ENCODE measurements around the gene SORCS1. TPM values are rescaled to one million over a fixed set of nuclear protein-coding genes. Genes with fewer than 3 reads are reported as not detected.

Gene SORCS1
- total and polyA plus RNA-seq, 2 of the 8 experiments (the other 6 are each of a cell fraction or from before 2014, with no cell fraction given) = 4.1 to 4.6 TPM

GRCh38 chr10:106996510-106996909, 168.0 kb downstream of the SORCS1 start:
- H3K79me1 ChIP-seq (ENCODE audit: low read depth, low read length) = no peaks in the 10 kb centered on the region
- no peak for DNase-seq (ENCODE audit: low read depth in 1 of 2, low spot score in 2 of 2)

More at GRCh38 chr10:106996510-106996909, 168.0 kb downstream of the SORCS1 start:
- Histone ChIP-seq H3K4me3 (ENCODE audit: extremely low read depth in 1 of 4, insufficient read depth in 2 of 4, low read depth in 3 of 4, low read length in 4 of 4) (no peak overlapping the region), H2AFZ (ENCODE audit: low read length) (no peak overlapping the region), H4K91ac (replicated peaks; ENCODE audit: insufficient read length, low read length) (no peak overlapping the region), H4K20me1 (replicated peaks in 1 of 2; ENCODE audit: control insufficient read depth in 1 of 2, insufficient read depth in 2 of 2, low read length in 2 of 2) (no peaks in the 10 kb centered on the region), H3K4me1 (replicated peaks in 1 of 4; ENCODE audit: control insufficient read depth in 3 of 4, insufficient read depth in 4 of 4, low read length in 3 of 4) (no peaks in the 10 kb centered on the region; a peak in 1 of 7 replicates), H4K5ac (ENCODE audit: insufficient read length, low read depth, low read length) (no peak overlapping the region), H3K56ac (replicated peaks; ENCODE audit: insufficient read length, low read depth, low read length) (no peak overlapping the region), H3K9me3 (ENCODE audit: insufficient read depth in 2 of 2, low read depth in 1 of 2, low read length in 1 of 2) (no peaks in the 10 kb centered on the region), H3K4me2 (ENCODE audit: insufficient read depth in 1 of 2, low read depth in 2 of 2, low read length in 2 of 2) (no peak overlapping the region), H2BK120ac (replicated peaks; ENCODE audit: low read depth, low read length) (no peak overlapping the region), H2BK12ac (ENCODE audit: low read depth, low read length) (no peak overlapping the region), H2BK5ac (ENCODE audit: low read depth, low read length) (no peak overlapping the region), H2BK20ac (ENCODE audit: low read length) (no peak overlapping the region), H3K36me3 (ENCODE audit: control insufficient read depth in 2 of 4, insufficient read depth in 4 of 4, low read length in 3 of 4) (no peaks in the 10 kb centered on the region), H2AK5ac (ENCODE audit: low read depth, low read length) (no peak overlapping the region), H4K8ac (ENCODE audit: extremely low read depth, insufficient read depth, low read length) (no peak overlapping the region), H3K27ac (ENCODE audit: low read depth, low read length) (no peak overlapping the region), H2BK15ac (ENCODE audit: low read length) (no peak overlapping the region), H3K4ac (replicated peaks; ENCODE audit: insufficient read length, low read depth, low read length) (no peak overlapping the region), H3K14ac (ENCODE audit: insufficient read length) (no peak overlapping the region), H3K79me2 (ENCODE audit: control insufficient read depth in 1 of 2, insufficient read depth in 2 of 2, low read length in 2 of 2) (no peaks in the 10 kb centered on the region), H3K23ac (ENCODE audit: insufficient read length) (no peak overlapping the region), H3K23me2 (ENCODE audit: low read depth, low read length) (no peaks in the 10 kb centered on the region), H3K18ac (ENCODE audit: extremely low read depth, low read length) (no peak overlapping the region), H3K27me3 (replicated peaks in 1 of 4; ENCODE audit: control insufficient read depth in 3 of 4, extremely low read depth in 1 of 4, insufficient read depth in 3 of 4, low read length in 3 of 4) (peaks cover 0 to 1% (median 0%) of the 10 kb centered on the region in 4 experiments; a peak in 1 of 7 replicates), H3K9ac (replicated peaks in 1 of 4; ENCODE audit: extremely low read depth in 1 of 4, low read depth in 3 of 4, low read length in 3 of 4) (no peak overlapping the region)
- TF ChIP-seq HDAC2 (IDR thresholded peaks at IDR 0.05; ENCODE audit: borderline replicate concordance in 1 of 2, low read depth in 2 of 2, low read length in 2 of 2) (no peak), SUZ12 (IDR thresholded peaks at IDR 0.05; ENCODE audit: low read length) (no peak), CBX5 (IDR thresholded peaks at IDR 0.05; ENCODE audit: low read depth, low read length) (no peak), HDAC6 (IDR thresholded peaks at IDR 0.05; ENCODE audit: low read depth, low read length) (no peak), RAD21 (IDR thresholded peaks at IDR 0.05 in 1 of 2, conservative IDR thresholded peaks at IDR 0.05 in 1 of 2; ENCODE audit: low read depth in 2 of 2, low read length in 2 of 2) (no peak), ASH2L (IDR thresholded peaks at IDR 0.05; ENCODE audit: low read length) (no peak), CBX8 (IDR thresholded peaks at IDR 0.05; ENCODE audit: borderline replicate concordance, low read depth, low read length) (no peak), SP2 (IDR thresholded peaks at IDR 0.05; ENCODE audit: low read length) (no peak), CHD1 (IDR thresholded peaks at IDR 0.05; ENCODE audit: low read depth, low read length) (no peak), RNF2 (IDR thresholded peaks at IDR 0.05; ENCODE audit: borderline replicate concordance, low read depth, low read length, missing control alignments, poor library complexity, severe bottlenecking) (no peak), SIX5 (IDR thresholded peaks at IDR 0.05; ENCODE audit: low read depth, low read length) (no peak), NRF1 (IDR thresholded peaks at IDR 0.05; ENCODE audit: low read depth, low read length) (no peak)
- TF ChIP-seq, protein P1, sequence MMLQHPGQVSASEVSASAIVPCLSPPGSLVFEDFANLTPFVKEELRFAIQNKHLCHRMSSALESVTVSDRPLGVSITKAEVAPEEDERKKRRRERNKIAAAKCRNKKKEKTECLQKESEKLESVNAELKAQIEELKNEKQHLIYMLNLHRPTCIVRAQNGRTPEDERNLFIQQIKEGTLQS (IDR thresholded peaks at IDR 0.05; ENCODE audit: insufficient read depth, low read depth, low read length) = no peak
- no peak for FAIRE-seq
- POLR2A ChIA-PET (ENCODE audit: partially characterized antibody) = no interaction called here
- CTCF ChIA-PET (ENCODE audit: partially characterized antibody) = no interaction called here
- 88% methylated on average over 3 of the region's 3 CpGs; no CpG with 5 or more reads in 1 of the 2 experiments for WGBS, 2 experiments (ENCODE audit: extremely low coverage in 1 of 2, insufficient coverage in 1 of 2, insufficient read length in 1 of 2, insufficient replicate concordance in 2 of 2, low coverage in 1 of 2, low lambda C conversion rate in 2 of 2, missing lambda C conversion rate in 1 of 2)
